WTC11 (cell line): ENCODE data around the gene SCRG1. TPM values are rescaled to one million over a fixed set of nuclear protein-coding genes. Genes with fewer than 3 reads are reported as not detected.
A peak's percentile ranks its signal among the peaks of the same experiment; 100 is the strongest.

ENCODE experiments used
- ATAC-seq: fragments of 200-7000 bp; cut with Tn5 transposase; 2 replicates; pipeline ENCODE4 v1.10.0; 2021; ENCODE audit warnings: mild to moderate bottlenecking, moderate library complexity
- CTCF ChIA-PET: fragments of 300-600 bp; sonication (Branson Sonifier 250); formaldehyde crosslinking; loops from one replicate; lab custom pipeline; 2021; ENCODE audit warnings: antibody characterized with exemption; lab: Charles Lee
- POLR2A ChIA-PET: fragments of 350-600 bp; sonication (Branson Sonifier 250); formaldehyde crosslinking; loops from one replicate; lab custom pipeline; 2021; ENCODE audit warnings: antibody characterized with exemption; lab: Charles Lee
- DNase-seq: peaks from one replicate; pipeline ENCODE4 v3.0.0; 2021; ENCODE audit warnings: low spot score
- H3K27ac Mint-ChIP-seq: 2 replicates; pipeline ENCODE4 v1.8.0; 2021; ENCODE audit warnings: mixed read lengths
- H3K27me3 Mint-ChIP-seq: 2 replicates; pipeline ENCODE4 v1.8.0; 2021; ENCODE audit warnings: low read depth, mild to moderate bottlenecking, moderate library complexity, mixed read lengths
- H3K36me3 Mint-ChIP-seq: 2 replicates; pipeline ENCODE4 v1.8.0; 2021; ENCODE audit warnings: mixed read lengths
- H3K4me1 Mint-ChIP-seq: 2 replicates; pipeline ENCODE4 v1.8.0; 2022; ENCODE audit warnings: mixed read lengths
- H3K4me3 Mint-ChIP-seq: 2 replicates; pipeline ENCODE4 v1.8.0; 2021; ENCODE audit warnings: mild to moderate bottlenecking, moderate library complexity, mixed read lengths
- H3K9me3 Mint-ChIP-seq: 2 replicates; pipeline ENCODE4 v1.8.0; 2021; ENCODE audit warnings: mixed read lengths
- AFF4 ChIP-seq: sonication (generic); formaldehyde crosslinking; IDR thresholded peaks from 2 replicates; pipeline ENCODE4 v1.8.1; 2023; ENCODE audit warnings: mild to moderate bottlenecking, missing genetic modification reagents, borderline replicate concordance
- ATF3 ChIP-seq: sonication (generic); formaldehyde crosslinking; conservative IDR thresholded peaks from 2 replicates; pipeline ENCODE4 v1.8.1; 2022; ENCODE audit warnings: mild to moderate bottlenecking, missing genetic modification reagents
- ATF6 ChIP-seq: sonication (generic); formaldehyde crosslinking; IDR thresholded peaks from 2 replicates; pipeline ENCODE4 v1.8.1; 2023; ENCODE audit warnings: mild to moderate bottlenecking, missing genetic modification reagents
- CDX4 ChIP-seq: fragments of 250-450 bp; sonication (Bioruptor Pico); IDR thresholded peaks from 2 replicates; pipeline ENCODE4 v1.9.0; 2021; ENCODE audit warnings: moderate library complexity, mild to moderate bottlenecking, inconsistent platforms, borderline replicate concordance
- ELF4 ChIP-seq: sonication (generic); formaldehyde crosslinking; IDR thresholded peaks from 2 replicates; pipeline ENCODE4 v1.8.1; 2022; ENCODE audit warnings: low read depth, mild to moderate bottlenecking, moderate library complexity, missing genetic modification reagents
- FOXJ3 ChIP-seq: sonication (generic); formaldehyde crosslinking; IDR thresholded peaks from 2 replicates; pipeline ENCODE4 v1.9.0; 2021; ENCODE audit warnings: missing genetic modification reagents, mild to moderate bottlenecking, borderline replicate concordance
- HMGA2 ChIP-seq: fragments of 250-450 bp; sonication (Bioruptor Pico); IDR thresholded peaks from 2 replicates; pipeline ENCODE4 v1.4.0; 2021; ENCODE audit warnings: mild to moderate bottlenecking, moderate library complexity
- JUN ChIP-seq: sonication (generic); formaldehyde crosslinking; IDR thresholded peaks from 2 replicates; pipeline ENCODE4 v1.8.0; 2023; ENCODE audit warnings: mild to moderate bottlenecking, missing genetic modification reagents
- NFATC4 ChIP-seq: fragments of 250-450 bp; sonication (Bioruptor Pico); IDR thresholded peaks from 2 replicates; pipeline ENCODE4 v1.9.0; 2021; ENCODE audit warnings: mild to moderate bottlenecking
- NR1H2 ChIP-seq: sonication (generic); formaldehyde crosslinking; IDR thresholded peaks from 2 replicates; pipeline ENCODE4 v1.9.0; 2021; ENCODE audit warnings: mild to moderate bottlenecking, moderate library complexity, missing genetic modification reagents
- NR2C2 ChIP-seq: sonication (generic); formaldehyde crosslinking; IDR thresholded peaks from 2 replicates; pipeline ENCODE4 v1.8.0; 2022; ENCODE audit warnings: mild to moderate bottlenecking, missing genetic modification reagents
- OVOL2 ChIP-seq: fragments of 250-450 bp; sonication (Bioruptor Pico); IDR thresholded peaks from 2 replicates; pipeline ENCODE4 v1.9.0; 2021; ENCODE audit warnings: mild to moderate bottlenecking, borderline replicate concordance
- PRRX2 ChIP-seq: fragments of 250-450 bp; sonication (Bioruptor Pico); IDR thresholded peaks from 2 replicates; pipeline ENCODE4 v1.8.0; 2021; ENCODE audit warnings: mild to moderate bottlenecking
- SMAD4 ChIP-seq: sonication (generic); formaldehyde crosslinking; IDR thresholded peaks from 2 replicates; pipeline ENCODE4 v1.8.0; 2022; ENCODE audit warnings: mild to moderate bottlenecking, missing genetic modification reagents
- TEAD1 ChIP-seq: sonication (generic); formaldehyde crosslinking; IDR thresholded peaks from 2 replicates; pipeline ENCODE4 v1.8.0; 2022; ENCODE audit warnings: mild to moderate bottlenecking, missing genetic modification reagents
- ZMAT4 ChIP-seq: fragments of 250-450 bp; sonication (Bioruptor Pico); IDR thresholded peaks from 2 replicates; pipeline ENCODE4 v1.9.0; 2021; ENCODE audit warnings: mild to moderate bottlenecking
- ZNF671 ChIP-seq: fragments of 250-450 bp; sonication (Bioruptor Pico); IDR thresholded peaks from 2 replicates; pipeline ENCODE4 v1.8.0; 2021; ENCODE audit warnings: mild to moderate bottlenecking
- total RNA-seq: library from RNA; stranded (reverse); gene quantifications from 3 replicates; pipeline ENCODE4 v1.2.3, GENCODE V29; 2021
- TF ChIP-seq, protein P1 (sequence below): sonication (generic); formaldehyde crosslinking; IDR thresholded peaks from 2 replicates; pipeline ENCODE4 v1.8.0; 2022; ENCODE audit warnings: mild to moderate bottlenecking, missing genetic modification reagents
- TF ChIP-seq, protein P2 (sequence below): fragments of 250-450 bp; sonication (Bioruptor Pico); IDR thresholded peaks from 2 replicates; pipeline ENCODE4 v1.8.0; 2021; ENCODE audit warnings: mild to moderate bottlenecking

The SCRG1 gene
- total RNA-seq, 1 experiment from 2014 or later: not detected

DNA sequence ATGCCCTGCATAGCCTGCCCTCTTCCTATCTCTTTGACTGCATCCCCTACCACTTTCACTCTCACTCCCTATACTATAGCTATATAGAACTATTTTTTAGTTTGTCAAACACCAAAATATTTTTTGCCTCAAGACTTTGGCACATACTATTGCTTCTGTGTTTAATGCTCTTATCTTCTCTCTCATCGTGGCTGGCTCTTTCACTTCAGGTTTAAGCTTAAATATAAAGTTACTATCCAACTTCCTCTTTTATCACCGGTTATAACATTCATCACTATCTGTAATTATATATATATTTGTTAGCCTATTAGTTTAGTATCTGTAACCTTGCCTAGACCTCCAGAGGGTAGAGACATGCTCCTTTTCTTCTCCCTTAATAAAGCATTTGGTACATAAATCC lies 53.3 kb downstream of the SCRG1 start:
- H3K27me3 Mint-ChIP-seq: no peaks in the 10 kb centered on the region
- ATAC-seq (no peak), DNase-seq (no peak)
- 0 out of 2 replicates have a peak, but pooled peaks cover 3% of the 10 kb centered on the region for H3K36me3 Mint-ChIP-seq
- no peak overlapping the region for H3K27ac Mint-ChIP-seq
- TF ChIP-seq SMAD4 (CRISPR knock-in tag) (no peak), ATF6 (CRISPR knock-in tag) (no peak), AFF4 (CRISPR knock-in tag) (no peak), OVOL2 (no peak), ATF3 (CRISPR knock-in tag) (no peak), JUN (CRISPR knock-in tag) (no peak), ELF4 (CRISPR knock-in tag) (no peak), TEAD1 (CRISPR knock-in tag) (no peak), CDX4 (CRISPR knock-in tag) (no peak), PRRX2 (no peak), NR1H2 (CRISPR knock-in tag) (no peak), ZNF671 (CRISPR knock-in tag) (no peak), HMGA2 (no peak), FOXJ3 (CRISPR knock-in tag) (no peak)
- TF ChIP-seq, protein P1, sequence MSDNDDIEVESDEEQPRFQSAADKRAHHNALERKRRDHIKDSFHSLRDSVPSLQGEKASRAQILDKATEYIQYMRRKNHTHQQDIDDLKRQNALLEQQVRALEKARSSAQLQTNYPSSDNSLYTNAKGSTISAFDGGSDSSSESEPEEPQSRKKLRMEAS (CRISPR knock-in tag): no peak
- TF ChIP-seq, all 79 proteins: peak for 0
- ChIA-PET CTCF (interaction anchor here (1.2 to 2.1 kb wide), 3 partner anchors 24 to 332 kb away, joined by 3 to 9 read pairs (median 6); no protein-coding TSS in a partner anchor), POLR2A (no interaction called here)
- H3K9me3 Mint-ChIP-seq: peaks cover 4% of the 10 kb centered on the region; the same call in 1 of the 2 replicates
- H3K4me3 Mint-ChIP-seq: no peak overlapping the region
- peaks cover 38% of the 10 kb centered on the region for H3K4me1 Mint-ChIP-seq

GRCh38 chr4:173343832-173344397 lies 55.0 kb downstream of the SCRG1 start:
- H3K36me3 Mint-ChIP-seq: 0 out of 2 replicates have a peak, but pooled peaks cover 3% of the 10 kb centered on the region
- TF ChIP-seq, protein P2, sequence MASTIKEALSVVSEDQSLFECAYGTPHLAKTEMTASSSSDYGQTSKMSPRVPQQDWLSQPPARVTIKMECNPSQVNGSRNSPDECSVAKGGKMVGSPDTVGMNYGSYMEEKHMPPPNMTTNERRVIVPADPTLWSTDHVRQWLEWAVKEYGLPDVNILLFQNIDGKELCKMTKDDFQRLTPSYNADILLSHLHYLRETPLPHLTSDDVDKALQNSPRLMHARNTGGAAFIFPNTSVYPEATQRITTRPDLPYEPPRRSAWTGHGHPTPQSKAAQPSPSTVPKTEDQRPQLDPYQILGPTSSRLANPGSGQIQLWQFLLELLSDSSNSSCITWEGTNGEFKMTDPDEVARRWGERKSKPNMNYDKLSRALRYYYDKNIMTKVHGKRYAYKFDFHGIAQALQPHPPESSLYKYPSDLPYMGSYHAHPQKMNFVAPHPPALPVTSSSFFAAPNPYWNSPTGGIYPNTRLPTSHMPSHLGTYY (CRISPR knock-in tag): no peak
- TF ChIP-seq PRRX2: no peak
- no peak for TF ChIP-seq ZMAT4
- no peak for TF ChIP-seq NFATC4 (CRISPR knock-in tag)
- no peak for TF ChIP-seq NR2C2 (CRISPR knock-in tag)
- H3K9me3 Mint-ChIP-seq: peaks cover 4% of the 10 kb centered on the region; the same call in 1 of the 2 replicates
- H3K4me3 Mint-ChIP-seq: peak overlapping the region; percentile 24; the same call in 1 of the 2 replicates
- DNase-seq: no peak
- H3K4me1 Mint-ChIP-seq: peaks cover 40% of the 10 kb centered on the region
- CTCF ChIA-PET: no interaction called here
- H3K27me3 Mint-ChIP-seq: no peaks in the 10 kb centered on the region
- peak; percentile 73 for ATAC-seq
- H3K27ac Mint-ChIP-seq: peak overlapping the region; percentile 81
- POLR2A ChIA-PET: interaction anchor here (0.6 kb wide), 1 partner anchor 27 kb away, joined by 3 read pairs; the partner anchor contains the start of gene SAP30
